UCSD-AML1 (cell line): Measurements from ENCODE around the gene HIBADH.
"Not testable (repeated sequence)": the region's sequence is repeated elsewhere in the genome, so short reads cannot be mapped to it uniquely, and the experiment has no call there.

Experiments used
- DNase-seq: peaks from one replicate; lab custom pipeline; 2025; ENCODE audit not compliant: unreplicated experiment; lab: John Stamatoyannopoulos, UW

The HIBADH gene

GRCh38 chr7:27510541-27510940 is 152.1 kb downstream of the HIBADH start:
- DNase-seq = no peak

DNA sequence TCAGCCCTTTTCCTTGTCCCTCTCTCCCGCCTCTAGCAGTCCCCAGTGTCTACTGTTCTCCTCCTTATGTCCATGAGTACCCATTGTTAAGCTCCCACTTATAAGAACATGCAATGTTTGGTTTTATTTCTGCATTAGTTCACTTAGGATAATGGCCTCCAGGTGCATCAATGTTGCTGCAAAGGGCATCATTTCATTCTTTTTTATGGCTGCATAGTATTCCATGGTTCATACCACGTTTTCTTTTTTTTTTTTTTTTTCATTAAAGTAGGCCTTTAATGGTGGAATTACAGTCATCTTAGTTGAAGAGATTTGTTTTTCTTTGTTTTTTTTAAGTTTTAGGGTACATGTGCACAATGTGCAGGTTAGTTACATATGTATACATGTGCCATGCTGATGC is 160.8 kb downstream of the HIBADH start:
- not testable (repeated sequence) for DNase-seq

DNA sequence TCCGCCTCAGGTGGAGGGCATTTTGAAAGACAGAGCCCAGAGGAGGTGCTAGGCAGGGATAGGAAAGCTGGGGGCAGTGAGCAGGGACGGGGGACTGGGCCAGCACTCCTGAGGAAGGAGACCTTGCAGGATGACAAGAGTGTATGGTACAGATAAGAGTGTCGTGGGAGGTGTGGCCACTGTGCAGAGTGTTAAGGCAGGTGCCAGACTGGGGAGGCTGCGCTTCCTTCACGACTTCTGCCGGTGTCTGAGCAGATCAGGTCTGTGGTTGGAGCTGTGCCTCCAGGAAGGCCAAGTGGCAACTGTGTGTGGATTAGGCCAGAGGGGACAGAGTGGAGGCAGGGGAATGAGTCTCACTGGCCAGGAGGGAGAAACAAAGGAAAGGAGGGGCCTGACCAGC is 161.7 kb downstream of the HIBADH start:
- no peak for DNase-seq

- no peak for DNase-seq
Observed at GRCh38 chr7:27492224-27492623, 170.5 kb downstream of the HIBADH start.

DNA sequence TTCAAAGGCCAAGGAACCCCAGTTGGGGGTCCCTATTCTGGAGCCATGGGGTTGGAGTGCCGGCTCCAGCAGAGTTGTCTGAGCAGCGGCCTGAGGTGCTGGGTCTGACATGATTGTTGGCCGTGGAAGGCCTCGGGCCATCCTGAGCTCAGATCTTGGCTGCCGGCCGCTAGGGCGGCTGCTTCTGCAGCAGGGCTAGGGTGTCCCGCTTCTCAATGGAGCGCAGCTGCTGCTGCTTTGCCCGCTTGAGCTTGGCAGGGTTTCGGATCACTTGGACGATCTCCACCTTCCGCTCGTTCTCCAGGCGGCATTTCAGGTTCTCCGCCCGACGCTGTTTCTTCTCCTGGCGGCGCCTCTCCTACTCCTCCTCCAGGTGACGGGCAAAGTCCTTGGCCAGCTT is 171.1 kb downstream of the HIBADH start:
- no peak for DNase-seq

DNA sequence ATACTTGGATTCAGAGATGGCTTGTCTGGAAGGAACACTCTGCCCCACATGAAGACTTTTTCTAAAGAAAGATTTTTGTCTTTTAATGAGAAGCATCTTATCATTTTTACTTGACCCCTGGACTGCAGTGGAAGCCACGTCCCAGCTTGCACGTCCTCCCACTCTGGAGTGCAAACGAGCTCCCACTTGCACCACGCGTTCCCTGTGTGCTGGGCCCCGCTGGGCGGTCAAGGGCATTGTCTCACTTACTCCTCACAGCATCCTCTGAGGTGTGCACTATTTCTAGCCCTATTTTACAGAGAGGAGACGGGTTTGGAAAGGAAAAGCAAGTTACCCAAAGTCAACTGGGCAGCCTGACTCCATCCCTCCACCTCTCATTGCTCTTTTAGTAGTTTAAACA is 175.2 kb downstream of the HIBADH start:
- no peak for DNase-seq

GRCh38 chr7:27484451-27484850 is 178.2 kb downstream of the HIBADH start:
- DNase-seq = no peak

- no peak for DNase-seq
Observed at GRCh38 chr7:27482219-27482618, 180.5 kb downstream of the HIBADH start.

DNA sequence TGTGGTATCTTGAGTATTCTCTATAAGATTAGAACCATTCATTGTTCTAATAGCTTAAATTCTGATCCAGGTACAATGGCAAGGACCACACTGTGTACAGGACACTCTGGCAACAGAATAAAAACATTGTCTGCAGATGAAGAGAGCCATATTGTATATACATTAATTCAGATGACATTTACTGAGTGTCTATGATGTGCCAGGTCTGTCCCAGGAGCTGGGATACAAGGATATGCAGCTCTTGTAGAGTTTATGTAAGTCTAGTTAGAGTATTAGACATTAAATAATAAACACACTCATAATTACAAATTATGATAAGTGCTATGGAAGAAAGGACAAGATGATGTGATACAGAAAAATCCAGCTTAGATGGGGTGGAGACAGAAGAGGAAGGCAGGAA is 184.1 kb downstream of the HIBADH start:
- no peak for DNase-seq

GRCh38 chr7:27478084-27478483 is 184.6 kb downstream of the HIBADH start:
- no peak for DNase-seq

DNA sequence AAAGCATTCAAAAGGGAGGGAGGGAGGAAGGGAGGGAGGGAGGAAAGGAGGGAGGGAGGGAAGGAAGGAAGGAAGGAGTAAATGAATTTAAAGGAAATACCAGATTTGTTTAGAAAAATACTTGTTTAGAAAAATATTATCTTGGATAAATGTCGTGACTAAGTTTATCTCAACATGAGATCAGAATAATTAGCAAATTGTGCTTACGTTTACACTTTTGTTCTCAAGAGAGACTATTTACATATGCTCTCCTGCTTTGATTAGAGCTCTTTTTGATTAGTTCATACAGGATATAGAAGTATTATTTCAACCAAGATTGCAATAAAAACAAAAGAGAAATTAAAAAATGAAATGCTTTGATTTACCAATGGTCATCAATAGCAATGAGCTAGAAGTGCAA is 186.2 kb downstream of the HIBADH start:
- DNase-seq = no peak
